Retinal pigment epithelial cell (primary cell): ENCODE data around the gene KAT6B.

Experiments
- DNase-seq: peaks from one replicate; pipeline ENCODE4 v3.0.0-alpha.2; 2010; ENCODE audit warnings: low read depth
- H3K4me3 ChIP-seq: 2 replicates; pipeline ENCODE4 v1.5.1; 2011; ENCODE audit warnings: mild to moderate bottlenecking, low read length, control low read depth, moderate library complexity
- TF ChIP-seq, protein P1 (sequence below): conservative IDR thresholded peaks from 2 replicates; pipeline ENCODE4 v1.5.1; 2011; ENCODE audit warnings: low read depth, low read length, control low read depth, inconsistent platforms

The KAT6B gene

DNA sequence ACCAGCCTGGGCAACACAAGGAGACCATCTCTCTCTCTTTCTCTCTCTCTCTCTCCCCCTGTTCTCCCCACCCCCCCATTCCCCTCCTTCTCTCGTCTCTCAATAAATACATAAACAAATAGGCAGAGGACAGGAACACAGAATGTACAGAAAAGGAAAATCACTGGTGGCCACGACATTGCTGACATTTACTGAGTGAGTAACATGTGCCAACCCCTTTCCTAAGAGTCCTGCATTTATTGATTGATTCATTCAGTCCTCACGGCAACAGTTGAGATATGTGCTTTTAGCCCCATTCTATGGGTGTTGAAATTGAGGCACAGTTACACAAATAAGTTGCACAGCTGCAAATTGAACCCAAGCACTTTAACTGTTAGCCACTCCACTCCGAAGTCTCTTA, 170.8 kb downstream of the KAT6B start:
- no peak for DNase-seq
- H3K4me3 ChIP-seq: no peak overlapping the region
- TF ChIP-seq, protein P1, sequence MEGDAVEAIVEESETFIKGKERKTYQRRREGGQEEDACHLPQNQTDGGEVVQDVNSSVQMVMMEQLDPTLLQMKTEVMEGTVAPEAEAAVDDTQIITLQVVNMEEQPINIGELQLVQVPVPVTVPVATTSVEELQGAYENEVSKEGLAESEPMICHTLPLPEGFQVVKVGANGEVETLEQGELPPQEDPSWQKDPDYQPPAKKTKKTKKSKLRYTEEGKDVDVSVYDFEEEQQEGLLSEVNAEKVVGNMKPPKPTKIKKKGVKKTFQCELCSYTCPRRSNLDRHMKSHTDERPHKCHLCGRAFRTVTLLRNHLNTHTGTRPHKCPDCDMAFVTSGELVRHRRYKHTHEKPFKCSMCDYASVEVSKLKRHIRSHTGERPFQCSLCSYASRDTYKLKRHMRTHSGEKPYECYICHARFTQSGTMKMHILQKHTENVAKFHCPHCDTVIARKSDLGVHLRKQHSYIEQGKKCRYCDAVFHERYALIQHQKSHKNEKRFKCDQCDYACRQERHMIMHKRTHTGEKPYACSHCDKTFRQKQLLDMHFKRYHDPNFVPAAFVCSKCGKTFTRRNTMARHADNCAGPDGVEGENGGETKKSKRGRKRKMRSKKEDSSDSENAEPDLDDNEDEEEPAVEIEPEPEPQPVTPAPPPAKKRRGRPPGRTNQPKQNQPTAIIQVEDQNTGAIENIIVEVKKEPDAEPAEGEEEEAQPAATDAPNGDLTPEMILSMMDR: no peak

DNA sequence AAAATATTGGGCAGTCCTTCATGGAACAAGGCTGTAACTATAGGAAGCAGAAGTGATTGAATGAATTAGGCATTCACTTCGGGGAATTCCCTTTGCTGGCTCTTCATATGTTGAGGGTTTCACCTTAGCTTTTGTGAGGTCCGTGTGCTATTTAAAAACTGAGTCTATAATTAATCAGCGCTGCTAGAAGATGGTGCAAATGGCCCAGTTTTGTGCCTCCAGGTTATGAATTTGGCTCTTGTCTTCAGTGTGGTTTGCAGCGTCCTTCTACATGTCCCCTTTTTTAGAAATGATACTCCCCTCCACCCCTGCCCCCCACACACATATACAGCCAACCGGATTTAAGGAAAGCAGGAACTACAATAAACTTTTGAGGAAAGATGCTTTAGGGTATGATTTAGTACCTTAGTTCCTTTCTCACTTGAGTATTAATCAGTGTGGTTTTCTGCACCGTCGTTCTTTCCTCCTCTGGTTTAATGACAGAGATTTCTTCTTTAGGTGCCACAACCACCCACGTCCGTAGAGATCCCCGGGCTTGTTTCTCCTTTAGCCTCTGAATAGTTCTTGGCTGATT, 174.4 kb downstream of the KAT6B start:
- TF ChIP-seq, protein P1: no peak
- no peak overlapping the region for H3K4me3 ChIP-seq
- DNase-seq: no peak

DNA sequence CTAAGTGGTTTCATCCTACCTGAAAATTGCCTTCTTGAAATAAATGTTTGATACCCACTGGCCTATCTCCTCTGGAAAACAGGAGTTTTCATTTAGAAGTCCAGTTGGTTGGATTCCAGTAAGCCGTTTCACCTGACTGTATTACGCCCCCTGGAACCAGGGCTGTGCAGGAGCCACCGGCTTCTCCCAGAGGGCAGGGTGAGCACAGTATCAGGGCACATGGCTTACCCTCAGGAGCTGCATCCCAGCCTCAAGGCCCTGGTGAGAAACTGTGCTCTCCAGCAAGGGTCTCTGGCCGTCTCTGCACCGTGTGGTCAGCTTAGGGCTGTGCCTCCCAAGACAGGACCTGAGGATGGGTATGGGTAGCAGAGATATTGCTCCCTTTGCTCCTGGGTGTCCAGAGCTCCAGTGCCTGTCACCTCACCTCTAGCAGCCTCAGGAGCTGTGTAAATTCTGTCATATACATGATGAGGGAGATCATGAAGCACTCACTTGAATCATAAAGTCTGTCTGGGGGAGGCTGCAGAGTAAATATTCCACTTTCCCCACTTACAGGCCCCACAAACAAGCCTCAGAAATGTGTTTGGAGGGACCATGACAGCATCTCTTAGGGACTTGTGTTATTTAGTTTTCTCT, 175.4 kb downstream of the KAT6B start:
- H3K4me3 ChIP-seq: no peak overlapping the region
- TF ChIP-seq, protein P1: no peak
- no peak for DNase-seq

DNA sequence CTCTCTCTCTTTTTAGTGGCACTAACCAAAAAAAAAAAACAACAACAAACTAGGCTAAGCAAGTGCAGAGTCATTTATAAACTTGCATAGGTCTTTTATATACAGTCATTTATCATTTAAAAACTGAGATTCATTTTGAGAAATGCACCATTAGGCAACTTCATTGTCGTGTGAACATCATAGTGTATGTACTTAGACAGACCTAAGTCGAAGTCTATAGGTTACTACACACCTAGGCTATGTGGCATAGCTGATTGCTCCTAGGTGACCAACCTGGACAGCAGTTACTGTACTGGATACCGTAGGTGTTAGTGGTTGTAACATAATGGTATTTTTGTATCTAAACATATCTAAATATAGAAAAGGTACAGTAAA, 175.9 kb downstream of the KAT6B start:
- DNase-seq: no peak
- no peak overlapping the region for H3K4me3 ChIP-seq
- TF ChIP-seq, protein P1: no peak

DNA sequence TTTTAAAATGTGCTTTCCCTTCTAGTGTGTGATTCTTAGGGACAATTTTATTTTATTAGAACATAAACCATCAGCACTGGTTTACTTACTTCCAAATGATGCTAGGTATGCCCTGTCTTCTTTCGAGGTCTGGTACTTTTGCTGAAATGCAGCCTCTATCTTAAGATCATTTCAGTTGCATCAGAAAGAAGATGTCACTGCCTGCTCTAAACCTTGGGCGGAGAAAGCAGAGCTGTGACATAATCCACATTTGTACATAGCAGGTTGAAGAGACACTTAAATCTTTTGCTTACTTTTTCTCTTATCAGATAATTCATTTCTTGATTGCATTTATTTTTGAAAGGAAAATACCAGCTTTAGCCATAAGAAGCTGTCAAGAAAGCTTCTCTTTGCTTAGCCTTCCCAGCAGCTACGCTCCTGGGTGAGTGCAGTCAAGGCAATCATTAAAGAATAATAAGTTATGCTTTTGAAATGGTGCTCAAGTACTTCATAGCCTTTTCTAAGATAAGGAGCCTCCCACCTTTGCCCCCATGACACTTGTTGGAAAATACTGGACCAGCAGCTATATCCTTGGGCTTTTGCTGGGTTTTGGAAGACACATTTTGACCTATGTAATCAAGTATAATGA, 176.7 kb downstream of the KAT6B start:
- no peak for DNase-seq

DNA sequence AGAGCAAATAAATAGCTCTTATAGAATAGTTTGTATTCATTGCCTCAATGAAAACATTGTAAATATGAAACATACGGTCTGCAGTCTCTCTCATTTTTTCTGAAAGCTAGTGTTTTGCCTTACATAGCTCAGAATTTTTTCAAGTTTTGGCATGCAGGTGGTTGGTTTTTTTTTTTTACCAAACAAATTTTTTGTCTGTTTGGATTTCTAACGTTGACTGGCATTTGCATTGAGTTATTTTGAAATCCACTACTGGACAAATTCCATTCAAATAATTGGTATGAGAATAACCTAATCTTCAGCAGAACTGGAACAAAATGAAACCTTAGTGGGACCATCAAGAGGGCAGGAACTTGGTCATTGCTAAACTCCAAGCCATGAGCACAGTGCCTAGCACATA, 177.5 kb downstream of the KAT6B start:
- no peak for DNase-seq
- TF ChIP-seq, protein P1: no peak
- H3K4me3 ChIP-seq: no peak overlapping the region

More for the DNA sequence above, 176.7 kb downstream of the KAT6B start:
- H3K4me3 ChIP-seq: no peak overlapping the region
- TF ChIP-seq, protein P1: no peak

DNA sequence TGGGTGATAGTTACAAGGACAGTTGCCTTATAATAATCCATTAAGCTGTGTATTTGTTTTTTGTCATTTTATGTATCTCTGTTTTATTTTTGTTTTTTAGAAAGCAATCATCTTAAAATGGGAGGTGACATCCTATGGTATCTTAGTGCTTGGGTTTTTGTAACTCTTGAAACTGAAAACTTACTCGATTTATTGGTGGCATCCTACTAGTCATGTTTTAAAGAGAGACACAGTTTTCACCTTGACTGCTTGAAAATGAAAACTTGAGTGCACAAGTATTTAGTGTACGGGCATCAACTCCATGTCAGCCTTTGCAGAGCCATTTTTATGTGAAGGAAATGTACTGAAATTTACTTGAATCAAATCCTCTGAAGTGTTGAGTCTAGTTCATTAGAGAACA, 181.2 kb downstream of the KAT6B start:
- H3K4me3 ChIP-seq: no peak overlapping the region
- DNase-seq: no peak
- TF ChIP-seq, protein P1: no peak
